Ramos (cell line): ENCODE results near the gene CDPF1.
"Not testable (repeated sequence)": the region's sequence is repeated elsewhere in the genome, so short reads cannot be mapped to it uniquely, and the experiment has no call there.

ENCODE experiments used
- in situ Hi-C: fragments of 300-500 bp; cut with MboI; formaldehyde crosslinking; loops from one replicate; pipeline ENCODE4 v1.14.3; 2022; ENCODE audit warnings: low sequenced_read_pairs; ENCODE audit not compliant: unreplicated experiment

Gene CDPF1

DNA sequence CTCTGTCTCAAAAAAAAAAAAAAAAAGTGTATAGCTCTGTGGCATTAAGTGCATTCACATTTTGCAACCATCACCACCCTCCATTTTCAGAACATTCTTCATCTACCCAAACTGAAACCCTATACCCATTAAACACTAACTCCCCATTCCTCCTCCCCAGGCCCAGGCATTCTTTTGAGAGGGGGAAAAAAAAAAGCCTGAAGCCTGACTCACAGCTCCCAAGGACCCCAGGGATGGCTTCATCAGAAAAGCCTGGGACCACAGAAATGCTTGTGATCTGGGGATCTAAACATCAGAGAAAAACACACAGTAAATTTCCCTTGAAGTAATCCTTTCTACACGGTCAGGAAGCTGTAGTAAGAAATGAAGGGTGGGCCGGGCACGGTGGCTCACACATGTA lies 35.9 kb upstream of the CDPF1 start:
- in situ Hi-C loops, result no loop called here

DNA sequence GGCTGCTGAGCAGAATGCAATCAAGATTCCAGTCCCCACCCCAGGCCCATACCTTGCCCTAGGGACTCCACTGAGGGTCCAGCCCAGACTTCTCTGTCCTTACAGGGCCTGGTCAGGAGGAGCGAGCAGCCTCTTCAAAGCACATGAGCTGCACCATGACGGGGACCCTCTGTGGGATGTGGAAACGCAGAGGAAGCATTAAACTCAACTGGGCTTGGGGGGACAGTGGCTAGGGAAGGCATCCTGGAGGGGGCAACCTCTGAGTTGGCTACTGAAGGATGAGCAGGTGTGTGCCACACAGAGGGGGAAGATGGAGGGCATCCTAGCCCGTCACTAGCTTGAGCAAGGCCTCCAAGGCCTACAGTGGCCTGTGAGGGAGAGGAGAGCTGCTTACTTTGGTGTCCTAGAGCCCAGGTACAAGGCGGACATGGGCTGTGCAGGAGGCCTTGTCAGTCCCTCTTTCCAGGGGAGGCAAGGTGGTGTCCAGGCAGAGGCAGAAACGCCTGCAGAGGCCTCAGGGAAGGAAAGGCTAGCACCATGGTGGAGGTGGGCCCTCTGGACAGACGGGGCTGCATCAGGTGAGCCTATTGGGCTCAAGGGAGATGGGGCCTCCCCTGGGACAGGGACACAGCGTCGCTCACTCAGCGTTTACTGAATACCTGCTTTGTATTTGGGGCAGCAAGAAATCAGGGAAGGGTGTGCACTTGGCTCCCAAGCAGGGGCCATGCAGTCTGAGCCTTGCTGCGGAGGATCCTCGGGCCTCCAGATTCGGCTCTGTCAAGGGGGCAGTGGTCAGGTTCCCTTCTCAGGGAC lies 32.0 kb upstream of the CDPF1 start:
- in situ Hi-C loops, result no loop called here

DNA sequence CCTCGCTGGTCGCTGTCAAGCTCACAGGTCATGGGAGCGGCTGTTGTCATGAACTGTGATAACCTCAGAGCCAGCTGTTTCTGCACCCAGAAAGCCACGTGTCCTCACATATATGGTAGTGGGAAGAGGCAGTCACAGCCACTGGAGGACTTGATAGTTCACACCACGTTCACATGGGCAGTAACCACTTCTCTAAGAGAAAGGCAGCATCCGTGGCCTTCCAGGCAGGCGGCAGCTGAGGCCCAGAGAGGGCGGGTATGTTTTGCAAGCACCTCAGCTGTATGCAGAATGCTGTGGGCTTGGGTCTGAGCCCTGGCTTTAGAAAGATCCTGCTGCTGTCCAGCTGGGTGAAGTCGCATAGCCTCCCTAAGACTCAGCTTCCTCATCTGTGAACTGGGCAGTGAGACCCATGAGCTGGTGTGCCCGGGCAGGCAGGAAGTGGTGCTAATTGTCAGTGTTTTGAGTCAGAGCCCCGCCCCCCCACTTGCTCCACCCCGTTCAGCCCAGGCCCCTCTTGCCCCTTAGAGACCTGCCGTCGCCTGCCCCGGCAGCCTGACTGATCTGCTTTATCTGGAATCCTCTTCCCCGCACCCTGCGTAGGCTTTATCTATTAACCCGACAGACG lies 31.0 kb upstream of the CDPF1 start:
- in situ Hi-C loops, result no loop called here

DNA sequence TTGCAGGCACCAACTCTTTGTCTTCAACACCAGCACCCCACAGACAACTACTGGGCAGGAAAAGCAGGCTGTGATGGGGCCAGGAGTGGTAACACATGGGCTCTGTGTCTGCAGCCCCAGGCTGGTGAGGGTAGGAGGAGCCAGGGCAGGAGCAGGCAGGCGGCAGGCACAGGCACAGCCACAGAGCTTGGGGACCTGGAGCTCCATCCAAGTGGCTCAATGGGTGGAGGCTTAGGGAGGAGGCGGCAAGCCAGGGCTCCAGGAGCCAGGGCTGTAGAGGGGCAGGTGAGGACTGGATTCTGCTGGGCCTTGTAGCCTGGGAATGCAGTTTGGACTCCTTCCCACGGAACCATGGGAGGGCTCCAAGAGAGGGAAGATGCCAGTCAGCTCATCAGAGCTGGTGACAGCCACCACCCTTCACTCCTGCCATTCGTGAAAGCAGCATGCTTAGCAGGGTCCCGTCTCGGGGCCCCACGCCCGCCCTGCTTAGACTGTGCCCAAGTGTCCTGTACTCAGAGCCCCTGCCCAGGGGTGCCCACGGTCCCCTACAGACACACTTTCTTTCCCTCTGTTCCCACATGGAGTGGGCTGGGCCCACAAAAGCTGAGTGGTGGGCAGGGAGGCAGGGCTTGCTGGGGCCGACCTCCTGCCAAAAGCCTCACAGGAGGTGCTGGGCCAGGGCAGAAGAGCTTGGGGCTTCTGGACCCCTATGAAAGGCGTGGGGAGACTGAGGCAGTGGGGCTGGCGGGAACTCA lies 30.1 kb upstream of the CDPF1 start:
- in situ Hi-C loops, result no loop called here

DNA sequence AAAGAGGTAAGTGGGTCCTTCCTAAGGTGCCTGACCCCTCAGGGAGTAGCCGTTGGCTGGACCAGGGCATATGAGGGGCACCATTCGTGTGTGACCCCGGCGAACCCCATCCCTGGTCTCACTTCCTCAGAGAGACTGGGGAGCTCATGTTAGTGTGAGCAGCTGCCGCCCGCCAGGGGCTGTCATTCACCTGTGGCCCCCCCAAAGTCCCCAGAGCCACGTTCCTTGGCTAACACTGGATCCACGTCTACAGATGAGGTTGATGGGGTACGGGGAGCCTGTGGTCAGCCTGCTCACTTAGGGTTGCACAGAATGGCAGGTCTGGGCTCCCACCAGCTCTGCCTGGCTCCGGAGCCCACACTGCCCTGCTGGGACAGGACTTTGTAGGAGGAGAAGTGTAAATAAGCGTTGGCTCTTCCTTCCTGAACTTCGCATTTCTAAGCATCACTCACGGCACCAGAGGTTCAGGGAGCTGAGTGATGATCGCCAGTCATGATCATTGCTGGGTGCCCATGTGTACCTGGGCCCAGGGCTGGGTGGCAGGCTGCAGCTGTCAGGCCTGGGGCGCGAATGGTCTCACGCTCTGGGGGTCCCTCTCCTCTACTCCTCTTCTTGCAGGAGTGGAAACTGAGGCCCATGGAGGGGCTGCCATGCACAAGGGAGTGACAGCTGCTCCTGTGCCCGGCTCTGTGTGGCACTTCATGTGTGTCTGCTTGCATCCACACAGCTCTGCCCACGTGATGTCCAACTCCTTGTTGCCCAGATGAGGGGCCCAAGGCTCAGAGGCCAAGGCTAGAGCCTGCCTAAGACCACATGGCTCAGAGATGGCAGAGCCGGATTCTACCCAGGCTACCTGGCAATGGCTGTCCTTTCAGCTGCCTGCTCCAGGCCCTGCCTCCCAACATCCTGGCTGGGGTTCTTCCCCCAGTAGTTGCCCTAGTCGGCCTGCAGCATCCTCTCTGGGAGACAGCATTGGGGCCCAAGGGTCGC lies 28.9 kb upstream of the CDPF1 start:
- in situ Hi-C loops, result no loop called here

DNA sequence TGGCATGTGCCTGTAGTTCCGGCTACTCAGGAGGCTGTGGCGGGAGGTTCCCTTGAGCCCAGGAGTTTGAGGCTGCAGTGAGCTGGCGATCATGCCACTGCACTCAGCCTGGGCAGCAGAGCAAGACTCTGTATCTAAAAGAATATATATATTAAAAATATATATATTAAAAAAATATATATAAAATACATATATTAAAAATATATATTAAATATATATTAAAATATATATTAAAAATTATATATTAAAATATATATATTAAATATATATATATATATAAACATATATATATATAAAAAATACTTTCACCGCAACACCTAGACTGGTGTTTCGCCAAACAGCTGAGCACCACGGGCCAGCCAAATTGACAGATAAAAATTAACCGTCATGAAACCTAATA lies 26.5 kb upstream of the CDPF1 start:
- in situ Hi-C loops, result no loop called here

DNA sequence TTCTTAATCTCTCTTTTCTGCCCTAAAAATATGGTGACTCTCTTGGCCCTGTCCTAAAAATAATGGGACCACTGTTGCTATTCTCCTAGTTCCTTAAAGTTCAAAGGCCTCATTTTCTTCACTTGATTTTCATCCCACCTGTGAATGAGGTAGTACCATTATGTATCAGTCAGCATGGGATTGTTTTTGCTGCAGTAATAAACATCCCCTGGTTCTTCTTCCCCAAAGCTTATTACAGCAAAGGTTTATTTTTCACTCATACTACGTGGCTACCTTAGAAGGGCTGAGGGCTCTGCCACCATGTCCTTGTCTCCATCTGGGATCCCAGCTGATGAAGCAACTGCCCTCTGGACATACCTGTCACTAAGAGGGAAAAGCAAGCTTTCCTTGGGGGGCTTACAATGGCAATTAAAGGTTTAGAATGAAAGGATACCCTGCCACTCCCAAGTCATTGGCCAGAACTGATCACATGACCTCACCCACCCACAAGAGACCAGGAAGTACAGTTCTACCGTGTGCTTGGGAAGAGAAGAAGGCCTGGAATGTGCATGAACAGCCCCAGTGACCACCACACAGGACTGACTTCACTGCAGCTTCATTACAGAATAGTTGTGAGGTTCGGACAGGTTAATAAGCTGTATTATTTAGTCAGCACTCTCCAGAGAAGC lies 25.5 kb upstream of the CDPF1 start:
- in situ Hi-C loops, result no loop called here

DNA sequence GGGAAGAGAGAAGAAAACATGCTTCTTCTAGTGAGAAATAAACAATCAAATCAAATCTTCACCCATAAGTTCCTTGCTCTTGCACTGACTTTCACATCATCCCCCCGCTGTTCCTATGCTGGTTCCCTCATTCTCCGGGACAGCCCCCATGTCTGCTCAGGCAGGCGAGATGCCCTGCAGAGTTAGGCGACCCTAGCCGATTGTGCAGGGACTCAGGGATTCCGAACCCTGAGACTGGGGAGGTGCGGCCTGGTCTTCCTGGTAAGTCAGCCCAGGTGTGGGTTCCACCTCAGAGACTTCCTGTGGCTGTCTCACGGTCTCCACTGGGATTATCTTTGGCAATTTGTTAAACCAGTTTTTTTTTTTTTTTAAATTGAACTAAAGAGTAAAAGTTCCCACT lies 24.3 kb upstream of the CDPF1 start:
- in situ Hi-C loops, result no loop called here

DNA sequence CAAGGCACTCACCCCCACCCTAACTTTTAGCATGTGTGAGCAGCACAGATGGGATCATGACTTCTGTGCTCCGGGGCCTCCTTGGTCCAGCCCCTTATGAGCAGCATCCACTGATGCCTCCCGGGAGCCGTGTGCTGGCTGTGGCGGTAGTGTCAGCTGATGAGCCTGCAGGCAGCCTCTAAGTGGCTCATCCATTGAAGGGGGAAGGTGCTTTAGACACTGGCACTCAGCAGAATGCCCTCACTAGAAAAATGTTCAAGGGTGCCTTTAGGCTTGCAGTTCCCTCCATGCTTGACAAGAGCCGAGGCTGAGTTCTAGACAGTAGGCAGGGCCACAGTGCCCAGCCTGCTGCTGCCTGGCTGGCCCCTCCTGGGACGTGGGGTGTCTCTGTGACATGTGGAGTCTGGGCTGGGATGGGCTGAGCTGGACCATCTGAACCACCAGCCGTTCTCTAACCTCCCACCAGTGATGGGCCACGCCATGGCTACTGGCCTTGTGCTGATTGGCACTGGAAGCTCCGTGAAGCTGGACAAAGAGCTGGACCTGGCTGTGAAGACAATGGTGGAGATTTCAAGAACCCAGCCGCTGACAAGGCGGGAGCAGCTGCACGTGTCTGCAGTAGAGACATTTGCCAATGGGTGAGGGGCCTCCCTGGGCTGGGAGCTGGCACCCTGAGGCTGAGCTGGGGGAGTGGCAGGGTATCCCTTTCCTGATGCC lies 23.5 kb upstream of the CDPF1 start:
- in situ Hi-C loops, result no loop called here

DNA sequence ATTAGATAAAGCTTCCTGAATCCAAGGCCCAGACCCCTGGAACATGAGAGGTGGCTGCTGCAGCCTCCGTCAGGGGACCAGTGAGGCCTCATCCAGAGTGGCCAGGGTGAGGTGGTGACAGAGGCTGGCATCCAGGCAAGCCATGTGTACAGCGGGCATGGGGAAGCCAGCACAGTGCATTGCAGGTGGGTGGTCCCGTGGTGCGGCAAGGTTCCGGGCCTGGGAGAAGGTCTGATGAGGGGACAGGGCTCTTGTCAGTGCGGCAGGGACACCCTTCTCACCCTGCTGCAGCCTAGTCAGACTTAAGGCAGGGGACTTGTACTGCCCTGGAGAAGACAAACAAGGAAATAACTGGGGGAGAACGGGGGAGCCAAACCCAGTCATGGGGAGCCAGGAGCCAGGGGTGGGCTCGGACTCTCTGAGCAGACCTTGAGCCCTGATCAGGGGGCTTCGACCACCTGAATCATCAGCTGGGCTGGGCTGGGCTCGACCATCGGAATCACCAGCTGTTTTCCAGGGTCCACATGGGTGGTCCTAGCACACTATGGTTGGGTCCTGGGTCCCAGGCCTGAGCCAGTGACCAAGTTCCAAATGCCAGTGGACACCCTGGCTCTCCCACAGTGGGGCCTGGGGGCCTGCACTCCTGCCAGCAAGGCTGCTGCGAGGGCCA lies 22.8 kb upstream of the CDPF1 start:
- in situ Hi-C loops, result no loop called here

DNA sequence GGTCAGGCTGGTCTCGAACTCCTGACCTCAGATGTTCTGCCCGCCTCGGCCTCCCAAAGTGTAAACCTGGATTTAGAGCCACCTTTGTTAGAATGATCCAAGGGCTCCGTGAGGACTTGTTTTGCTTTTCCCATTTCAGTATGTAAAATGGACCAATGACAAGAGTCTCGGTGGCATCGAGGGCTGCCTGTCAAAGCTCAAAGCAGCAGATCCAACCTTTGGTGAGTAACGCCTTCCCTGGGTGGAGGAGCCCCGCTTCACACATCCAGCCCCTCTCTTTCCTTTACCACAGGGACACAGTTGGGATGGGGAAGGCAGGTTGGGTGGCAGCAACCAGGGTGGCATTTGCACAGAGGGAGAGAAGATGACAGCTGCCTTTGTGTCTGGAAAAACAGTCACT lies 22.1 kb upstream of the CDPF1 start:
- in situ Hi-C loops, result no loop called here

DNA sequence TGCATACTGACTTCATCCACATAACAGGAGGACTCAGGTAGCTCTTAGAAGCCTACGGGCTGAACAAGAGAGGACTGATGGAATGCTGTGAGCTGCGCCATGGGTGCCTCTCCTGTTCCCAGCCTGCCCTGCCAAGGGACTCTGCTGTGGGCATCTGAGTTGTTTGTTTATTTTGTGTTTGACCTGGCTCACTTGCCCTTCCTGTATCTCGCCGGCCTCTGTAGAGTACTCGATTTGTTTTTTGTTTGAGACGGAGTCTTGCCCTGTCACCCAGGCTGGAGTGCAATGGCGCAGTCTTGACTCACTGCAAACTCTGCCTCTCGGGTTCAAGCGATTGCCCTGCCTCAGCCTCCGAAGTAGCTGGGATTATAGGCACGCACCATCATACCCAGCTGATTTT lies 19.5 kb upstream of the CDPF1 start:
- in situ Hi-C loops, result no loop called here

DNA sequence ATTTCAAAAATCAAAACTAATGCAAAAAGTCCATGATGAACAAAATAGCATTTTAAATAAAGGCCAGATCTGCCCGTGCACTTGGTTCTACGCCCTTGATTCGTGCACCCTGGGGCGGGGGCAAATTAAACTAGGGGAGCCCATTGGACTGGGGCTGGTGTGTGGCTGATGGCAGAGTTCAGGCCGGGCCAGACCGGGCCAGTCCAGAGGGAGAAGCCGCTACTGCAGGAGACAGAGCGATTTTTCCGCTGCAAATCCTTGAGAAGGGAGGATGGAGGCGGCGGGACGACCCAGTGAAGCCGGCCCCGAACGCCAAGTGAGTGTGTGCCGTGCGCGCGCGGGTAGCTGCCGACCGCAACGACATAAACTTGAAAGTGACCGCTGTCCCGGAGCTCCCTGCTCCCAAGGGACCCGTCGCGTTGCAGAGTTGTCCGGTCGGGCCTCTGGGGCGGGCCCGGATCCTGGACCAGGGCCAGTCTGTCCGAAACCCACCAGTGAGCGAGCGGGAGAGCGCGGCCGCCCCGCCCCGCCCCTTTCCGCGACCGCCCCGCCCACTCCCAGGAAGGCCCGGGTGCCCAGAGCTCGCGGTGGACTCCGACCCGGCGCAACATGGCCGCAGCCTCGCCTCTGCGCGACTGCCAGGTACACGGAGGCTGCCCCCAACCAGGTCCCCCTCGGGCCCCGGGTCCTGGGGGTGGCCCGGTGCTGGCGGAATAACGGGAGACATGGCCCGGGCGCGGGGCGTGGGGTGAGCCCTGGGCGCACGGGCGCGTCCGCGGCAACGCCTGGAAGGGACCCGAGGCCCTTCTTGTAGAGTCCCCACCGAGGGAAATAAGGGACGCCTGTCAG lies 17.6 kb upstream of the CDPF1 start, which contains the start of gene TTC38:
Gene TTC38 (plus strand): TSS at position 578 of the 849 bp plus-strand sequence. CDS start 32 bp downstream, at position 610.
- in situ Hi-C loops, result no loop called here

DNA sequence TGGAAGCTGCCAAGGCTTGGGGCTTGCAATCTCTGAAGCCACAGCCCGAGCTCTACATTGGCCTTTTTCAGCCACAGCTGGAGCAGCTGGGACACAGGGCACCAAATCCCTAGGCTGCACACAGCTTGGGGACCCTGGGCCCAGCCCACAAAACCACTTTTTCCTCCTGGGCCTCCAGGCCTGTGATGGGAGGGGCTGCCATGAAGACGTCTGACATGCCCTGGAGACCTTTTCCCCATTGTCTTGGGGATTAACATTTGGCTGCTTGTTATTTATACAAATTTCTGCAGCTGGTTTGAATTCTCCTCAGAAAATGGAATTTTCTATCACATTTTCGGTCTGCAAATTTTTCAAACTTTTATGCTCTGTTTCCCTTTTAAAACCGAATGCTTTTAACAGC lies 15.5 kb upstream of the CDPF1 start:
- in situ Hi-C loops, result not testable (repeated sequence)

DNA sequence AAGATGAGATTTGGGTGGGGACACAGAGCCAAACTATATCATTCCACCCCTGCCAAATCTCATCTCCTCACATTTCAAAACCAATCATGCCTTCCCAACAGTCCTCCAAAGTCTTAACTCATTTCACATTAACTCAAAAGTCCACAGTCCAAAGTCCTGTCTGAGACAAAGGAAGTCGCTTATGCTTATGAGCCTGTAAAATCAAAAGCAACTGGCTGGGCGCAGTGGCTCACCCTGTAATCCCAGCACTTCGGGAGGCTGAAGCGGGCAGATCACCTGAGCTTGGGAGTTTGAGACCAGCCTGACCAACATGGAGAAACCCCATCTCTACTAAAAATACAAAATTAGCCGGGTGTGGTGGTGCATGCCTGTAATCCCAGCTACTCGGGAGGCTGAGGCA lies 14.4 kb upstream of the CDPF1 start:
- in situ Hi-C loops, result not testable (repeated sequence)

DNA sequence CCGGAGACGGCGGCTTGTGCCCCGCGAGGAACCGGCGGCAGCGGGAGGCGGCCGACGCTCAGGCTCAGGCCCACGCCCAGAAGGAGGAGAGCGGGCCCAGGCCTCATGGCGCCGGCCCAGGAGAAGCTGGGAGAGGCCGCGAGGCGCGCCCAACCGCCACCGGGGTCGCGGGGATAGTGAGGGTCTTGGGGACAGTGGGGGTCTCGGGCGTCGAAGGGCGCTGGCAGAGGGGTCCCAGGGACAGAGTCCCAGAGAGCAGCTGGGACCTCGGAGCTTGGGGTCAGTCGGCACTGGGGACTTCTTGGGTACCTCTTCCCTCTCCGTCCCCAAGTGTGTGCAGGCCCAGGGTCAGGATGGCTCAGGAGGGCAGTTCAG lies 13.1 kb upstream of the CDPF1 start, which contains the start of gene PKDREJ:
Gene PKDREJ (minus strand): TSS at position 128 of the 375 bp plus-strand sequence. CDS start 21 bp downstream, at position 107.
- in situ Hi-C loops, result no loop called here

DNA sequence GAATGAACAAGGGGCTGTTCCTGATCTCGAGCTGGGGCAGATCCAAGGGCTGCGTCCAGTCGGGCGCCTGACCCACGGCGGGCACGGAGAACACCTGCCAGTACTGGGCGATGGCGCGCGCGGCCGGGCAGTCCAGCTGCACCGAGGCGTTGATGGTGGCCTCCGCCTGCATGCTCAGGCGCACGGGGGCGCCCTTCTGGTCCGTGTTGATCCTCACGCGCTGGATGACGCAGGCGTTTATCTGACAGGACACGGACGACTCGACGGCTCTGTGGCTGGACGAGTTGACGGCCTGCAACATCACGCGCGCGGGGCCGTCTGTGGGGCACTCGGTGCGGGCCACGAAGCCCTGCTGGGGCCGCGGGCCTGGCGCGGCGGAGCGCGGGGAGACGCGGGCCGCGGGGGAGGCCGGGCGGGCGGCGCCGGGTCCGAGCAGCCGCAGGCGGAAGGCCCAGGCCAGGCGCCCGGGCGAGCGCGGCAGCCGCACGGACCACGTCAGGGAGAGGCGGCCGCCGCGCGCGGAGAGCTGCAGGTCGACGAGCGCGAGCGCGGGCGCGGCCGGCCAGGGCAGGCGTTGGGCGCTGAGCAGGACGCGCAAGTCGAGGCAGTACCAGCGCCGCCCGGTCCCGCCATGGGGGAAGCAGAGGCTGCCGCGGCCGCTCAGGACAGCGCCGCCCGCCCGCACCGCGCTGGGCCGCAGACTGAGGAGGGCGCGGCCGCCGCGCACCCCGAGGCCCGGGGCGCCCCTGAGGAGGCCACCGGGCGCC lies 12.5 kb upstream of the CDPF1 start:
- in situ Hi-C loops, result no loop called here
